GM21423 (cell line): Measurements from ENCODE around the gene PLS1.

Experiments
- ATAC-seq: cut with Tn5 transposase; IDR thresholded peaks from one replicate; pipeline ENCODE4 v1.9.1; 2021; ENCODE audit warnings: mild to moderate bottlenecking, moderate library complexity; ENCODE audit not compliant: unreplicated experiment

Gene PLS1

GRCh38 chr3:142754494-142754893 is 158.3 kb downstream of the PLS1 start:
- no peak for ATAC-seq
